CD4-positive, alpha-beta memory T cell (primary cell): ENCODE measurements around the gene ARF4. TPM values are rescaled to one million over a fixed set of nuclear protein-coding genes. Genes with fewer than 3 reads are reported as not detected.

Experiments
- CTCF ChIA-PET: fragments of 350-600 bp; sonication (Branson Sonifier 250); formaldehyde crosslinking; loops from one replicate; lab custom pipeline; 2021; ENCODE audit warnings: inconsistent platforms; ENCODE audit not compliant: partially characterized antibody; lab: Charles Lee
- POLR2A ChIA-PET: fragments of 350-600 bp; sonication (Branson Sonifier 250); formaldehyde crosslinking; loops from one replicate; lab custom pipeline; 2021; ENCODE audit not compliant: partially characterized antibody; lab: Charles Lee
- DNase-seq, 5 donors: peaks; one replicate each; pipeline versions ENCODE4 v3.0.0 to v3.0.0-alpha.2; 2020 to 2022; ENCODE audit warnings: mixed read lengths in 1 of 5
- H3K27ac ChIP-seq: one replicate; pipeline ENCODE4 v1.7.0; 2013; ENCODE audit warnings: low read depth, low read length
- H3K27me3 ChIP-seq: 2 replicates; pipeline ENCODE4 v1.7.0; 2013; ENCODE audit warnings: mild to moderate bottlenecking, low read length, moderate library complexity; ENCODE audit not compliant: insufficient read depth
- H3K36me3 ChIP-seq: 2 replicates; pipeline ENCODE4 v1.7.0; 2013; ENCODE audit warnings: mild to moderate bottlenecking, low read length, moderate library complexity; ENCODE audit not compliant: insufficient read depth
- H3K4me1 ChIP-seq: 2 replicates; pipeline ENCODE4 v1.7.0; 2013; ENCODE audit warnings: mild to moderate bottlenecking, low read length, moderate library complexity; ENCODE audit not compliant: insufficient read depth
- H3K4me3 ChIP-seq, 2 donors: one replicate each; pipeline ENCODE4 v1.7.0; 2013; ENCODE audit warnings: low read length in 2 of 2, mild to moderate bottlenecking in 1 of 2
- H3K9me3 ChIP-seq, 2 donors: one replicate each; pipeline ENCODE4 v1.7.0; 2013; ENCODE audit warnings: low read length in 2 of 2, control low read depth in 1 of 2; ENCODE audit not compliant: control insufficient read depth in 1 of 2
- H3K27ac Mint-ChIP-seq, 7 donors: one replicate each; pipeline ENCODE4 v1.8.0; 2020 to 2021; ENCODE audit warnings: mixed read lengths in 7 of 7, mild to moderate bottlenecking in 6 of 7, inconsistent platforms in 3 of 7, moderate library complexity in 3 of 7
- H3K27me3 Mint-ChIP-seq, 2 donors: one replicate each; pipeline ENCODE4 v1.8.0; 2020 to 2021; ENCODE audit warnings: mixed read lengths in 2 of 2
- H3K36me3 Mint-ChIP-seq, 2 donors: one replicate each; pipeline ENCODE4 v1.8.0; 2020 to 2021; ENCODE audit warnings: mixed read lengths in 2 of 2, inconsistent platforms in 1 of 2, mild to moderate bottlenecking in 1 of 2
- H3K4me1 Mint-ChIP-seq, 4 donors: one replicate each; pipeline ENCODE4 v1.8.0; 2020 to 2021; ENCODE audit warnings: mixed read lengths in 4 of 4, mild to moderate bottlenecking in 1 of 4
- H3K4me3 Mint-ChIP-seq, 8 donors: one replicate each; pipeline ENCODE4 v1.8.0; 2020 to 2021; ENCODE audit warnings: mixed read lengths in 8 of 8, mild to moderate bottlenecking in 7 of 8, moderate library complexity in 6 of 8, inconsistent platforms in 3 of 8
- H3K9me3 Mint-ChIP-seq, 8 donors: one replicate each; pipeline ENCODE4 v1.8.0; 2020 to 2021; ENCODE audit warnings: mixed read lengths in 8 of 8, mild to moderate bottlenecking in 5 of 8, inconsistent platforms in 3 of 8, moderate library complexity in 1 of 8
- intact Hi-C: fragments of 100-400 bp; cut with micrococcal nuclease; formaldehyde crosslinking; loops from one replicate; pipeline ENCODE4 v1.15.1; 2023
- polyA plus RNA-seq, 2 donors: library from polyadenylated mRNA; unstranded; fragments of 300-500 nt; fragmentation: Illumina TruSeq; gene quantifications; one replicate each; pipeline ENCODE4 v1.2.3, GENCODE V29; 2021
- total RNA-seq, 2 experiments: library from RNA; stranded (reverse); gene quantifications; one replicate each; pipeline ENCODE4 v1.2.3, GENCODE V29; 2021

Gene ARF4
- total and polyA plus RNA-seq, 4 experiments from 2014 or later, result 55.8 to 197 (median 91.9) TPM

DNA sequence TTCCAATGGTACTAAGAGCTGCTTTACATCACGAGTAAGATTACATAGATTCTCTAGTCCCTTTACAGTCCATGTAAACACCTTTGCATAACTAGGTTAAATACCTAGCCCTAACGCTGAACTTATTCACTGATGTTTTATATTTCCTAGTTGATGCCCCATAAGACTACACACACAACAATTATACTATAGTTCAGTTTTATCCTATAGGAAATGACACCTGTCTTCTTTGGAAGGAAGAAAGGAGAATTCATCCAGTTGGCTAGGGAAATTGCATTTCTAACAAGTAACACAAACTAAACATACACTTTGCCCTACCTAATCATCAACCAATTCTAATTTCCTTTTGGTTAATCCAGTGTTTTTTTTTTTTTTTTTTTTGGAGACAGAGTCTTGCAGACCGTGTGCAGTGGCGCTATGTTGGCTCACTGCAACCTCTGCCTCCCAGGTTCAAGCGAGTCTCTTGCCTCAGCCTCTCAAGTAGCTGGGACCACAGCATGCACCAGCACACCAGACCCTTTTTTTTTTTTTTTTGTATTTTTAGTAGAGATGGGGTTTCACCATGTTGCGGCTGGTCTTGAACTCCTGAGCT, 27.2 kb downstream of the ARF4 start:
- no peaks in the 10 kb centered on the region for H3K27me3 Mint-ChIP-seq

DNA sequence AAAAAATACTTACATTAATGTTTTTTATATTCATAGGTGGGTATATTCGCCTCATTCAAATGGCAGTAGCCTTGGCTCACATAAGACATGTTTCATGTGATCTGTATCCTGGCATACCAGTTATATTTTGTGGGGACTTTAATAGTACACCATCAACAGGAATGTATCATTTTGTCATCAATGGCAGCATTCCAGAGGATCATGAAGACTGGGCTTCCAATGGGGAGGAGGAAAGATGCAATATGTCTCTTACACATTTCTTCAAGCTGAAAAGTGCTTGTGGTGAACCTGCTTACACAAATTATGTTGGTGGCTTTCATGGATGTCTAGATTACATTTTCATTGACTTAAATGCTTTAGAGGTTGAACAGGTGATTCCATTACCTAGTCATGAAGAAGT, 37.6 kb downstream of the ARF4 start:
- H3K36me3 Mint-ChIP-seq, result peaks cover 16 to 54% of the 10 kb centered on the region in 2 donors
- H3K4me3 ChIP-seq, result no peak overlapping the region
- H3K4me1 ChIP-seq, result peaks cover 51% of the 10 kb centered on the region
- CTCF ChIA-PET, result no interaction called here
- intact Hi-C loops, result no loop called here
- peak overlapping the region in 4 of 7 donors; percentile 38 to 68 (median 53) for H3K27ac Mint-ChIP-seq
- peaks cover 0 to 2% (median 0%) of the 10 kb centered on the region in 8 donors for H3K9me3 Mint-ChIP-seq
- POLR2A ChIA-PET, result no interaction called here
- peak overlapping the region in 7 of 8 donors; percentile 28 to 77 (median 44) for H3K4me3 Mint-ChIP-seq
- DNase-seq, result no peak
- H3K27ac ChIP-seq, result no peak overlapping the region
- H3K27me3 Mint-ChIP-seq, result no peaks in the 10 kb centered on the region
- H3K4me1 Mint-ChIP-seq, result peaks cover 32 to 71% (median 48%) of the 10 kb centered on the region in 4 donors
- peaks cover 9% of the 10 kb centered on the region for H3K36me3 ChIP-seq
- no peaks in the 10 kb centered on the region for H3K27me3 ChIP-seq
- H3K9me3 ChIP-seq, result no peaks in the 10 kb centered on the region

More for the DNA sequence above, 27.2 kb downstream of the ARF4 start:
- no peak overlapping the region for H3K4me3 Mint-ChIP-seq
- H3K36me3 Mint-ChIP-seq, result peaks cover 27 to 50% of the 10 kb centered on the region in 2 donors
- Histone ChIP-seq H3K36me3 (peaks cover 21% of the 10 kb centered on the region), H3K4me3 (no peak overlapping the region), H3K27me3 (no peaks in the 10 kb centered on the region), H3K4me1 (no peaks in the 10 kb centered on the region), H3K27ac (no peak overlapping the region), H3K9me3 (no peaks in the 10 kb centered on the region)
- CTCF ChIA-PET, result no interaction called here
- POLR2A ChIA-PET, result no interaction called here
- intact Hi-C loops, result no loop called here
- no peak for DNase-seq
- H3K4me1 Mint-ChIP-seq, result peaks cover 3 to 7% (median 7%) of the 10 kb centered on the region in 4 donors
- H3K27ac Mint-ChIP-seq, result peak overlapping the region in 2 of 7 donors; percentile 24 to 25
- H3K9me3 Mint-ChIP-seq, result no peaks in the 10 kb centered on the region

DNA sequence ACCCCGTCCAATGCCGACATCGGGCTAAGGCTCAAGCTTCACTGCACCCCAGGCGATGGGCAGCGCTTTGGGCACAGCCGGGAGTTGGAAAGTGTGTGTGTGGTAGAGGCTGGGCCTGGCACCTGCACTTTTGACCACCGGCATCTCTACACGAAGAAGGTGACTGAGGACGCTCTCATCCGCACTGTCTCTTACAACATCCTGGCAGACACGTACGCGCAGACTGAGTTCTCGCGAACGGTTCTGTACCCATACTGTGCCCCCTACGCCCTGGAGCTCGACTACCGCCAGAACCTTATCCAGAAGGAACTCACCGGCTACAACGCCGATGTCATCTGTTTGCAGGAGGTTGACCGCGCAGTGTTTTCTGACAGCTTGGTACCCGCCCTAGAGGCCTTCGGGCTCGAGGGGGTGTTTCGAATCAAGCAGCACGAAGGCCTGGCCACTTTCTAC, 40.0 kb downstream of the ARF4 start:
- H3K4me3 ChIP-seq, result peak overlapping the region; percentile 85 to 89
- Mint-ChIP-seq H3K9me3 (peaks cover 0 to 2% (median 0%) of the 10 kb centered on the region in 8 donors), H3K27me3 (no peaks in the 10 kb centered on the region), H3K4me3 (peak overlapping the region; percentile 92 to 100 (median 96)), H3K27ac (peak overlapping the region; percentile 97 to 100 (median 99)), H3K36me3 (peaks cover 12 to 44% of the 10 kb centered on the region in 2 donors), H3K4me1 (peaks cover 27 to 60% (median 40%) of the 10 kb centered on the region in 4 donors)
- intact Hi-C loops, result loop anchor here (2.0 kb wide), 2 partner anchors 136 to 200 kb away; partner anchors contain the start of genes DENND6A and SLMAP
- DNase-seq, result peak; percentile 32 to 52 (median 40)
- peaks cover 9% of the 10 kb centered on the region for H3K36me3 ChIP-seq
- H3K27me3 ChIP-seq, result no peaks in the 10 kb centered on the region
- H3K9me3 ChIP-seq, result no peaks in the 10 kb centered on the region
- ChIA-PET CTCF (interaction anchor here (1.1 kb wide), 2 partner anchors 39 to 159 kb away, joined by 3 to 8 read pairs; partner anchors contain the start of gene ARF4), POLR2A (interaction anchor here (1.0 to 5.1 kb wide), 14 partner anchors 9 to 1000 kb away, joined by 3 to 169 read pairs (median 10); partner anchors contain the start of genes APPL1, ARF4, CCDC66 and DENND6A)
- peak overlapping the region; percentile 89 for H3K27ac ChIP-seq
- peaks cover 51% of the 10 kb centered on the region for H3K4me1 ChIP-seq

DNA sequence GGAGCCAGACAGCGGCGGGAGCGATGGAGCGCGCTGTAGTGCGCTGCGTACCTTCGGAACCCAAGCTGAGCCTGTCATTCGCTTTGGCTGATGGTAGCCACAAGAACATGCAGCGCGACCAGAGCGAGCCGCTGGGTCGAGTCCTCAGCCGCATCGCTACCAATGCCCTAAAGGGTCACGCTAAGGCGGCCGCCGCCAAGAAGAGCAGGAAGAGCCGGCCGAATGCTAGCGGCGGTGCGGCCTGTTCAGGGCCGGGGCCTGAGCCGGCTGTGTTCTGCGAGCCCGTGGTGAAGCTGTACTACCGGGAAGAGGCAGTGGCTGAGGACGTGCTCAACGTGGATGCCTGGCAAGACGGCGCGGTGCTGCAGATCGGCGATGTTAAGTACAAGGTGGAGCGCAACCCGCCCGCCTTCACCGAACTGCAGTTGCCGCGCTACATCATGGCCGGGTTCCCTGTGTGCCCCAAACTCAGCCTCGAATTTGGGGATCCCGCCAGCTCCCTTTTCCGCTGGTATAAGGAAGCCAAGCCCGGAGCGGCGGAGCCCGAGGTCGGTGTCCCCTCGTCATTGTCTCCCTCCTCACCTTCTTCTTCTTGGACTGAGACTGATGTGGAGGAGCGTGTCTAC, 40.6 kb downstream of the ARF4 start:
- Mint-ChIP-seq H3K9me3 (peaks cover 0 to 2% (median 0%) of the 10 kb centered on the region in 8 donors), H3K27ac (peak overlapping the region; percentile 97 to 100 (median 99)), H3K4me3 (peak overlapping the region; percentile 92 to 100 (median 96)), H3K27me3 (no peaks in the 10 kb centered on the region), H3K36me3 (peaks cover 12 to 41% of the 10 kb centered on the region in 2 donors), H3K4me1 (peaks cover 27 to 60% (median 40%) of the 10 kb centered on the region in 4 donors)
- DNase-seq, result peak in 2 of 5 donors; percentile 41 to 52
- ChIA-PET CTCF (interaction anchor here (1.0 to 1.1 kb wide), 3 partner anchors 40 to 199 kb away, joined by 3 to 8 read pairs (median 3); partner anchors contain the start of genes ARF4 and SLMAP), POLR2A (interaction anchor here (0.6 to 5.1 kb wide), 21 partner anchors 10 to 1000 kb away, joined by 3 to 169 read pairs (median 5); partner anchors contain the start of genes APPL1, ARF4, CCDC66 and DENND6A)
- intact Hi-C loops, result loop anchor here (1.0 to 2.0 kb wide), 3 partner anchors 41 to 200 kb away; partner anchors contain the start of genes ARF4, DENND6A and SLMAP
- peak overlapping the region; percentile 89 for H3K27ac ChIP-seq
- H3K4me1 ChIP-seq, result peaks cover 49% of the 10 kb centered on the region
- no peaks in the 10 kb centered on the region for H3K9me3 ChIP-seq
- H3K27me3 ChIP-seq, result no peaks in the 10 kb centered on the region
- peaks cover 9% of the 10 kb centered on the region for H3K36me3 ChIP-seq
- H3K4me3 ChIP-seq, result peak overlapping the region; percentile 85 to 89

DNA sequence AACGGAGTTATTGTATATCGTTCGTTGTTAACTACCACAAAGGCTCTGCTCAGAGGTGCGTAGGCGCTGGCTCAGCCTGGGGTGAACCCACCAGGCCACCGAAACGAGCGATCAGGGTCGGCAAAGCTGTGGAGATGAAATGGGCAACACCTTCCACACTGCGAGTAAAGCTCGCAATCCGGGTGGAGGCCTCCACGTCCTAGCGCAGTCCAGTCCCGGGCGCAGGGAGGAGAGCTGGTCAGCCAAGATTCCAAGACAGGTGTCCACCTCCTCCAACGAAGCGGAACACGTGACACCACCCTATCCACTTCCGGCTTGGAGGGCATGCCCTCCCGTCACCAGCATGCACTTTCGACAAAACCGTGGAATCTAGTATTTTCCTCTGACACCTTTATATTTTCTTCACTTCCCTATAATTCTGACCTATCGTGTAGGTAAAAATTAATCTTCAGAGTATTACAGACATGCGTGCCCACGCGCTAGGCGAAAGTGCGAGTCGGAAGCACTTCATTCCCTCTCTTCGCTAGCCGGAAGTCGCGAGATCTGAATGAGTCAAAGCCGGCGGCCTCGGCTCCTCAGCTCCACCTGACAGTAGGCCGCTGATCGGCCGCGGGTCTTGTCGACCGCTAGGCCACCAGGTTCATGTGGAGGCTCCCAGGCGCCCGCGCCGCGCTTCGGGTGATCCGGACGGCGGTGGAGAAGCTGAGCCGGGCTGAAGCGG, 41.2 kb downstream of the ARF4 start, which contains the start of gene PDE12:
PDE12 (plus strand) TSS at position 537 of the 721 bp plus-strand sequence; CDS start at position 643, 106 bp downstream.
- H3K27ac ChIP-seq, result peak within 1 kb of the TSS; percentile 89
- no peaks in the 10 kb centered on the region for H3K27me3 Mint-ChIP-seq

DNA sequence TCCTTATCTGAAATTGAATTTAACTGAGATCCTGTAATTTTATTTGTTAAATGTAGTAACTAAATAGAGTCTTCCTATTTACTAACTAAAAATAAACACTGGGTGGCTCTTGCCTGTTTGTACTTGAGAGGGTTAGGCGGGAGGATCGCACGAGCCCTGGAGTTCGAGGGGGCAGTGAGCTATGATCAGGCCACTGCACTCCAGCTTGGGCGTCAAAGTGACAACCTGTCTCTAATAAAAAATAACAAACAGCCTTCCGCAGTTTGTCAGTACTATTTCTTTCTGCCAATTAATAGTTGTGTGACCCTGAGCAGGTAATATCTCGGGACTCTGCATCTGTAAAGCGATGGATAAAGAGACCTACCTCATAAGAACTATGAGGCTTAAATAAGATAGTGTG, 41.8 kb downstream of the ARF4 start:
- Histone ChIP-seq H3K4me3 (peak overlapping the region; percentile 85 to 89), H3K4me1 (peaks cover 37% of the 10 kb centered on the region), H3K36me3 (peaks cover 9% of the 10 kb centered on the region), H3K27me3 (no peaks in the 10 kb centered on the region), H3K9me3 (no peaks in the 10 kb centered on the region), H3K27ac (peak overlapping the region; percentile 89)
- Mint-ChIP-seq H3K27me3 (no peaks in the 10 kb centered on the region), H3K9me3 (peaks cover 0 to 2% (median 0%) of the 10 kb centered on the region in 8 donors), H3K4me1 (peaks cover 22 to 51% (median 32%) of the 10 kb centered on the region in 4 donors), H3K4me3 (peak overlapping the region; percentile 92 to 100 (median 96)), H3K27ac (peak overlapping the region; percentile 97 to 100 (median 99)), H3K36me3 (peaks cover 8 to 31% of the 10 kb centered on the region in 2 donors)
- intact Hi-C loops, result loop anchor here (2.0 kb wide), 1 partner anchor 159 kb away; no protein-coding TSS in a partner anchor
- ChIA-PET CTCF (no interaction called here), POLR2A (interaction anchor here (1.2 to 5.1 kb wide), 11 partner anchors 11 to 638 kb away, joined by 3 to 169 read pairs (median 11); partner anchors contain the start of genes APPL1, ARF4, DENND6A and SLMAP)
- no peak for DNase-seq

More for the DNA sequence above, 41.2 kb downstream of the ARF4 start, which contains the start of gene PDE12:
- H3K27me3 ChIP-seq, result no peaks in the 10 kb centered on the region
- POLR2A ChIA-PET, result interaction anchor here (0.6 to 5.1 kb wide), 21 partner anchors 11 to 999 kb away, joined by 3 to 169 read pairs (median 5); partner anchors contain the start of genes APPL1, ARF4, CCDC66 and DENND6A
- CTCF ChIA-PET, result interaction anchor here (1.0 to 1.1 kb wide), 3 partner anchors 41 to 200 kb away, joined by 3 to 8 read pairs (median 3); partner anchors contain the start of genes ARF4 and SLMAP
- peak; percentile 82 to 87 (median 83) for DNase-seq
- H3K4me1 ChIP-seq, result peaks cover 43% of the 10 kb centered on the region
- Mint-ChIP-seq H3K9me3 (peaks cover 0 to 2% (median 0%) of the 10 kb centered on the region in 8 donors), H3K4me3 (peak within 1 kb of the TSS; percentile 92 to 100 (median 96)), H3K4me1 (peaks cover 24 to 57% (median 36%) of the 10 kb centered on the region in 4 donors), H3K27ac (peak within 1 kb of the TSS; percentile 97 to 100 (median 99)), H3K36me3 (peaks cover 12 to 36% of the 10 kb centered on the region in 2 donors)
- peak within 1 kb of the TSS; percentile 85 to 89 for H3K4me3 ChIP-seq
- intact Hi-C loops, result loop anchor here (1.0 to 2.0 kb wide), 4 partner anchors 41 to 201 kb away; partner anchors contain the start of genes ARF4, DENND6A and SLMAP
- H3K9me3 ChIP-seq, result no peaks in the 10 kb centered on the region
- peaks cover 9% of the 10 kb centered on the region for H3K36me3 ChIP-seq
